OCI-LY7 (cell line): ENCODE results near the gene CCR5AS.

Experiments used
- BruUV-seq: library from RNA; stranded (reverse); fragments of 400-500 nt; replicated peaks from 2 replicates; lab custom pipeline; 2021; lab: Mats Ljungman, UMichigan
- CTCF ChIA-PET: fragments of 300-600 bp; sonication (Branson Sonifier 250); formaldehyde crosslinking; loops from one replicate; lab custom pipeline; 2022; ENCODE audit warnings: antibody characterized with exemption; ENCODE audit not compliant: unreplicated experiment; lab: Charles Lee
- POLR2A ChIA-PET: fragments of 300-600 bp; sonication (Branson Sonifier 250); formaldehyde crosslinking; loops from one replicate; lab custom pipeline; 2022; ENCODE audit warnings: antibody characterized with exemption; lab: Charles Lee
- DNase-seq: peaks from one replicate; pipeline ENCODE4 v3.0.0-alpha.2; 2015; ENCODE audit warnings: low spot score
- H2AFZ ChIP-seq: fragments of 200-600 bp; sonication (generic), shearing (Covaris generic); 2 replicates; pipeline ENCODE4 v1.6.1; 2014; ENCODE audit warnings: mild to moderate bottlenecking, antibody characterized with exemption, low read length, moderate library complexity
- H3K27ac ChIP-seq: fragments of 200-600 bp; sonication (generic); 2 replicates; pipeline ENCODE4 v1.5.1; 2014; ENCODE audit warnings: mixed run types, low read depth, mild to moderate bottlenecking, moderate library complexity, low read length, inconsistent platforms; ENCODE audit not compliant: poor library complexity, severe bottlenecking
- H3K36me3 ChIP-seq: fragments of 200-600 bp; sonication (generic); 2 replicates; pipeline ENCODE4 v1.6.1; 2014; ENCODE audit warnings: mild to moderate bottlenecking, antibody characterized with exemption, low read length, moderate library complexity, mixed read lengths; ENCODE audit not compliant: insufficient read depth
- H3K4me1 ChIP-seq: fragments of 200-600 bp; sonication (generic); 2 replicates; pipeline ENCODE4 v1.5.1; 2014; ENCODE audit warnings: mild to moderate bottlenecking, low read length; ENCODE audit not compliant: insufficient read depth, poor library complexity, severe bottlenecking
- H3K4me2 ChIP-seq: fragments of 200-600 bp; sonication (generic); 2 replicates; pipeline ENCODE4 v1.6.1; 2014; ENCODE audit warnings: mild to moderate bottlenecking, low read length
- H3K4me3 ChIP-seq: fragments of 200-600 bp; sonication (generic); 2 replicates; pipeline ENCODE4 v1.5.1; 2014; ENCODE audit warnings: mild to moderate bottlenecking, low read depth, low read length; ENCODE audit not compliant: poor library complexity, severe bottlenecking
- H3K79me2 ChIP-seq: fragments of 200-600 bp; sonication (generic); 2 replicates; pipeline ENCODE4 v1.6.1; 2016; ENCODE audit warnings: low read depth, mild to moderate bottlenecking, low read length, moderate library complexity, mixed read lengths; ENCODE audit not compliant: insufficient read depth
- H3K9me2 ChIP-seq: fragments of 200-600 bp; sonication (generic); 2 replicates; pipeline ENCODE4 v1.6.1; 2016; ENCODE audit warnings: mild to moderate bottlenecking, low read length, mixed read lengths; ENCODE audit not compliant: insufficient read depth
- H3K9me3 ChIP-seq: fragments of 200-600 bp; sonication (generic); 2 replicates; pipeline ENCODE4 v1.6.1; 2014; ENCODE audit warnings: mild to moderate bottlenecking, mixed run types, low read length, mixed read lengths
- H4K20me1 ChIP-seq: fragments of 200-600 bp; sonication (generic); 2 replicates; pipeline ENCODE4 v1.6.1; 2014; ENCODE audit warnings: mild to moderate bottlenecking, antibody characterized with exemption, low read length, moderate library complexity, mixed read lengths; ENCODE audit not compliant: insufficient read depth
- EZH2phosphoT487 ChIP-seq: fragments of 200-600 bp; sonication (generic); IDR thresholded peaks from 2 replicates; pipeline ENCODE4 v1.6.1; 2018; ENCODE audit warnings: low read depth, borderline replicate concordance, mild to moderate bottlenecking, mixed run types, antibody characterized with exemption, low read length, moderate library complexity, mixed read lengths
- intact Hi-C: fragments of 100-400 bp; cut with micrococcal nuclease; formaldehyde crosslinking; loops from one replicate; pipeline ENCODE4 v1.10.0; 2022; ENCODE audit not compliant: unreplicated experiment
- TF ChIP-seq, protein P1 (sequence below): fragments of 200-600 bp; sonication (generic); conservative IDR thresholded peaks from 2 replicates; pipeline ENCODE4 v1.5.1; 2014; ENCODE audit warnings: mild to moderate bottlenecking, antibody characterized with exemption, low read length, moderate library complexity, mixed read lengths

Gene CCR5AS

DNA sequence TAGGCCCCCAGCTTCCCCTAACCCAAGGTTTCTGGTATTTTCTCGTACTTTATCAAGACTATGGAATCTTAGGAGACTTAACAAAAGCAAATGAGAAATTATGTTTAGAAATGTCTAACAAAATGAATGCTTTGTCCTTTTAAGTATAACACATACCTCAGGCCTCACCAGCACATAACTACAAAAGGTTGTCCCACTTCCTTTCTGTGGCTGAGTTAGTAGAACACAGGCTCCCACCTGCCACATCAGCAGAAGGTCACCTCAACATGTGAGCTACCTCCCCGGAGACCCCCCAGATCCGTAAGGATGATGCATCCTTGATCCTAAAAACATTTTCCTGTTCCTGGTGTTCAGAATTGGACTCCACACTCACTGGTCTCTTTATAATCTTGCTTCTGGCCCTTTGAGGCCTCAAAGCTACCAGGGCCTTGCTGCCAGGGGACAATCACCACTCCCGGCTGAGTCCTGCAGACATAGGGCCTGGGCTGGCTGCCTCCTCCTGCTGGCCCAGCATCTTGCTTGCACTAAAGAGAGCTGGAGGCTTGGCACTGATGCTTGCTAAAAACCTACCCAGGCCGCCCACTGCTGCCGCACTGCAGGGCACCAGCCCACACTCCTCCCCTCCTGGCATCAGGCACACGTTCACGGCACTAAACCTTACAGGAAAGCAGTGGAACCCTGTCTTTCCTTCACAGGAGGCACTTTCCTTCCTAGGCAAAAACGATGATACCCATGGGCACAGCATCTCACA is 3.0 kb upstream of the CCR5AS start:
- TF ChIP-seq EZH2phosphoT487: no peak
- TF ChIP-seq, protein P1, sequence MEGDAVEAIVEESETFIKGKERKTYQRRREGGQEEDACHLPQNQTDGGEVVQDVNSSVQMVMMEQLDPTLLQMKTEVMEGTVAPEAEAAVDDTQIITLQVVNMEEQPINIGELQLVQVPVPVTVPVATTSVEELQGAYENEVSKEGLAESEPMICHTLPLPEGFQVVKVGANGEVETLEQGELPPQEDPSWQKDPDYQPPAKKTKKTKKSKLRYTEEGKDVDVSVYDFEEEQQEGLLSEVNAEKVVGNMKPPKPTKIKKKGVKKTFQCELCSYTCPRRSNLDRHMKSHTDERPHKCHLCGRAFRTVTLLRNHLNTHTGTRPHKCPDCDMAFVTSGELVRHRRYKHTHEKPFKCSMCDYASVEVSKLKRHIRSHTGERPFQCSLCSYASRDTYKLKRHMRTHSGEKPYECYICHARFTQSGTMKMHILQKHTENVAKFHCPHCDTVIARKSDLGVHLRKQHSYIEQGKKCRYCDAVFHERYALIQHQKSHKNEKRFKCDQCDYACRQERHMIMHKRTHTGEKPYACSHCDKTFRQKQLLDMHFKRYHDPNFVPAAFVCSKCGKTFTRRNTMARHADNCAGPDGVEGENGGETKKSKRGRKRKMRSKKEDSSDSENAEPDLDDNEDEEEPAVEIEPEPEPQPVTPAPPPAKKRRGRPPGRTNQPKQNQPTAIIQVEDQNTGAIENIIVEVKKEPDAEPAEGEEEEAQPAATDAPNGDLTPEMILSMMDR: no peak
- no peak overlapping the region for H3K4me2 ChIP-seq
- no peaks in the 10 kb centered on the region for H4K20me1 ChIP-seq
- no peak for DNase-seq
- POLR2A ChIA-PET: interaction anchor here (0.6 kb wide), 1 partner anchor 1093 kb away, joined by 4 read pairs; no protein-coding TSS in a partner anchor
- peaks cover 39% of the 10 kb centered on the region for H3K4me1 ChIP-seq
- no peaks in the 10 kb centered on the region for H3K79me2 ChIP-seq
- no TSS peak for BruUV-seq
- no peaks in the 10 kb centered on the region for H3K36me3 ChIP-seq
- intact Hi-C loops: no loop called here
- H3K9me2 ChIP-seq: no peaks in the 10 kb centered on the region
- no peak overlapping the region for H3K4me3 ChIP-seq
- CTCF ChIA-PET: no interaction called here
- H3K27ac ChIP-seq: no peak overlapping the region
- H2AFZ ChIP-seq: no peak overlapping the region
- H3K9me3 ChIP-seq: no peaks in the 10 kb centered on the region

DNA sequence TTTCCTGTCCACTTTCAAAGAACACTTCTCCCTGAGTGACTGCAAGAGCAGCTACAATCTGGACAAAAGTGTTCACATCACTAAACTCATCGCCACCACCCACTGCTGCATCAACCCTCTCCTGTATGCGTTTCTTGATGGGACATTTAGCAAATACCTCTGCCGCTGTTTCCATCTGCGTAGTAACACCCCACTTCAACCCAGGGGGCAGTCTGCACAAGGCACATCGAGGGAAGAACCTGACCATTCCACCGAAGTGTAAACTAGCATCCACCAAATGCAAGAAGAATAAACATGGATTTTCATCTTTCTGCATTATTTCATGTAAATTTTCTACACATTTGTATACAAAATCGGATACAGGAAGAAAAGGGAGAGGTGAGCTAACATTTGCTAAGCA is 2.0 kb upstream of the CCR5AS start:
- Histone ChIP-seq H3K4me2 (no peak overlapping the region), H3K4me3 (no peak overlapping the region), H3K36me3 (no peaks in the 10 kb centered on the region), H3K4me1 (peaks cover 31% of the 10 kb centered on the region), H3K9me3 (no peaks in the 10 kb centered on the region), H2AFZ (no peak overlapping the region), H4K20me1 (no peaks in the 10 kb centered on the region), H3K79me2 (no peaks in the 10 kb centered on the region), H3K27ac (no peak overlapping the region), H3K9me2 (no peaks in the 10 kb centered on the region)
- intact Hi-C loops: no loop called here
- TF ChIP-seq, protein P1: peak; percentile 23; the same call in 1 of the 2 replicates
- no peak for TF ChIP-seq EZH2phosphoT487
- no peak for DNase-seq
- CTCF ChIA-PET: no interaction called here
- no TSS peak for BruUV-seq
- POLR2A ChIA-PET: interaction anchor here (1.8 kb wide), 1 partner anchor 25 kb away, joined by 8 read pairs; no protein-coding TSS in a partner anchor

DNA sequence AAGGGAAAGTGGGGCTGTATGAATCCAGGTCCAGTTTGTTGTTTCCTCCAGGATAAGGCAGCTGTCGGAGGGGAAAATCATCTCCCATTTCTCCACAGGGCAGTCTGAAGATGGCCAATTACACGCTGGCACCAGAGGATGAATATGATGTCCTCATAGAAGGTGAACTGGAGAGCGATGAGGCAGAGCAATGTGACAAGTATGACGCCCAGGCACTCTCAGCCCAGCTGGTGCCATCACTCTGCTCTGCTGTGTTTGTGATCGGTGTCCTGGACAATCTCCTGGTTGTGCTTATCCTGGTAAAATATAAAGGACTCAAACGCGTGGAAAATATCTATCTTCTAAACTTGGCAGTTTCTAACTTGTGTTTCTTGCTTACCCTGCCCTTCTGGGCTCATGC is 1.1 kb upstream of the CCR5AS start:
- Histone ChIP-seq H3K79me2 (no peaks in the 10 kb centered on the region), H3K36me3 (no peaks in the 10 kb centered on the region), H3K4me3 (no peak overlapping the region), H3K9me3 (no peaks in the 10 kb centered on the region), H2AFZ (peak overlapping the region; percentile 93; the same call in 1 of the 2 replicates), H3K9me2 (no peaks in the 10 kb centered on the region), H4K20me1 (no peaks in the 10 kb centered on the region), H3K27ac (no peak overlapping the region), H3K4me1 (peaks cover 22% of the 10 kb centered on the region), H3K4me2 (peak overlapping the region; percentile 56)
- ChIA-PET CTCF (interaction anchor here (1.0 kb wide), 1 partner anchor 24 kb away, joined by 3 read pairs; no protein-coding TSS in a partner anchor), POLR2A (interaction anchor here (1.4 to 1.8 kb wide), 2 partner anchors 21 to 24 kb away, joined by 5 to 8 read pairs; no protein-coding TSS in a partner anchor)
- DNase-seq: no peak
- no TSS peak for BruUV-seq
- intact Hi-C loops: no loop called here
- TF ChIP-seq, protein P1: no peak
- no peak for TF ChIP-seq EZH2phosphoT487
